Measurements from ENCODE around the gene FUBP3.

DNA sequence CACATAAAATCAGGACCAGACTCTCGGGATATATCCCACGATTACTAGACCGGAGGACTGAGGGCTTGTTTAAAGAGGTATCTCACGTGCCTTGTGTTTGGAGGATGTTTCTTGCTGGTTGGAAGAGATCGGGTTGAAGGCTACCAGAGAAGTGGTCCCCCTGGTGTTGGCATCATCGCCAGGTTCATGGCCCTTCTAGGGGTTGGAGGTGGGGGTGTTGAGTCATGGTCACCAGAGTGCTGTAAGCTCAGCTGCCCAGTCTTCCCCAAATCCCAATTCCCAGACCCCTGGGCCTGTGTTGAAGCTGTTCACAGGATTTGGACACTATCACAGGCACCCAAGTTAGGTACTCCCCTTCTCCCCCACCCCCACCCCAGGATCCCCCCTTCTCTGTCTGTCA is 55.9 kb downstream of the FUBP3 start:
- TF ChIP-seq, protein P1, sequence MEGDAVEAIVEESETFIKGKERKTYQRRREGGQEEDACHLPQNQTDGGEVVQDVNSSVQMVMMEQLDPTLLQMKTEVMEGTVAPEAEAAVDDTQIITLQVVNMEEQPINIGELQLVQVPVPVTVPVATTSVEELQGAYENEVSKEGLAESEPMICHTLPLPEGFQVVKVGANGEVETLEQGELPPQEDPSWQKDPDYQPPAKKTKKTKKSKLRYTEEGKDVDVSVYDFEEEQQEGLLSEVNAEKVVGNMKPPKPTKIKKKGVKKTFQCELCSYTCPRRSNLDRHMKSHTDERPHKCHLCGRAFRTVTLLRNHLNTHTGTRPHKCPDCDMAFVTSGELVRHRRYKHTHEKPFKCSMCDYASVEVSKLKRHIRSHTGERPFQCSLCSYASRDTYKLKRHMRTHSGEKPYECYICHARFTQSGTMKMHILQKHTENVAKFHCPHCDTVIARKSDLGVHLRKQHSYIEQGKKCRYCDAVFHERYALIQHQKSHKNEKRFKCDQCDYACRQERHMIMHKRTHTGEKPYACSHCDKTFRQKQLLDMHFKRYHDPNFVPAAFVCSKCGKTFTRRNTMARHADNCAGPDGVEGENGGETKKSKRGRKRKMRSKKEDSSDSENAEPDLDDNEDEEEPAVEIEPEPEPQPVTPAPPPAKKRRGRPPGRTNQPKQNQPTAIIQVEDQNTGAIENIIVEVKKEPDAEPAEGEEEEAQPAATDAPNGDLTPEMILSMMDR (IDR thresholded peaks at IDR 0.05 in 4 of 5, conservative IDR thresholded peaks at IDR 0.05 in 1 of 5): no peak
- TF ChIP-seq POLR2A (IDR thresholded peaks at IDR 0.05): no peak

Measured in gastrocnemius medialis (tissue), 4 donors.